ENCODE results near the gene NMRK1. TPM values are rescaled to one million over a fixed set of nuclear protein-coding genes. Genes with fewer than 3 reads are reported as not detected.

NMRK1 gene
- total and polyA plus RNA-seq, 2 experiments from 2014 or later, result 6.2 to 15.8 TPM

DNA sequence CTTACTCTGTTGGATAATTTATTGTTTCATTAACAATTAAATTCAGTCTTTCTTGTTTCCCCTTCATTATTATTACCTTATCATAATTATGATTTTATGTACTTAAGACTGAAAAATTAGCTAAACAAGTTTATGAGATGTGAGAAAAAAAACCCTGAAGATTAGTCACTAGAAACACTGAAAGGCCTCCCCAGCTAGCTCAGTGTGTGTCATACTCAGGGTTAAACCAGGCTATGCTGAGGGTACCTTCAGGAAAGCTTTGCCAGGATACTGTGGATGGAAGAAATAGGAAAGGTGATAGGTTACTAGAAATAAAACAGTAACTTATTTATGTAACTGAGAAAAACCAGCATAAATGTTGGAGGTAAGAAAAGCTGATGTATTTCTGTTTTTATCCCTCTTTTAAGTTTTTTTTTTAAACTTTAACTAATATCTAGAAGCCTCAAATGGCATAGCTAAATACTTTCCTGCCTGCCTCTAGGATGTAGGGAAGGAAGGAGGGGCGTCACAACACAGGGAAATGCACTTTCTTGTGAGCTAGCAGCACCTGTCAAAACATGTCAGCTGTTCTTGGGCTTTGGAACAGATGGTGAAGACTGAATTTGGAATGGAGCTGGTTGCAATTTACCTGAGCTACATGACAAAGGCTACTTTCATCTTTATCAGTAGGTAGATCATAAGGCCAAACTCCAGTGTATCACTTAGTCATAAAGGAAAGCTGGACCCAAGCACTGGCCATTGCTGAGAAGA lies 24.2 kb downstream of the NMRK1 start (continued):
- TF ChIP-seq, protein P1, sequence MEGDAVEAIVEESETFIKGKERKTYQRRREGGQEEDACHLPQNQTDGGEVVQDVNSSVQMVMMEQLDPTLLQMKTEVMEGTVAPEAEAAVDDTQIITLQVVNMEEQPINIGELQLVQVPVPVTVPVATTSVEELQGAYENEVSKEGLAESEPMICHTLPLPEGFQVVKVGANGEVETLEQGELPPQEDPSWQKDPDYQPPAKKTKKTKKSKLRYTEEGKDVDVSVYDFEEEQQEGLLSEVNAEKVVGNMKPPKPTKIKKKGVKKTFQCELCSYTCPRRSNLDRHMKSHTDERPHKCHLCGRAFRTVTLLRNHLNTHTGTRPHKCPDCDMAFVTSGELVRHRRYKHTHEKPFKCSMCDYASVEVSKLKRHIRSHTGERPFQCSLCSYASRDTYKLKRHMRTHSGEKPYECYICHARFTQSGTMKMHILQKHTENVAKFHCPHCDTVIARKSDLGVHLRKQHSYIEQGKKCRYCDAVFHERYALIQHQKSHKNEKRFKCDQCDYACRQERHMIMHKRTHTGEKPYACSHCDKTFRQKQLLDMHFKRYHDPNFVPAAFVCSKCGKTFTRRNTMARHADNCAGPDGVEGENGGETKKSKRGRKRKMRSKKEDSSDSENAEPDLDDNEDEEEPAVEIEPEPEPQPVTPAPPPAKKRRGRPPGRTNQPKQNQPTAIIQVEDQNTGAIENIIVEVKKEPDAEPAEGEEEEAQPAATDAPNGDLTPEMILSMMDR (conservative IDR thresholded peaks at IDR 0.05; ENCODE audit: low read depth in 2 of 2), result no peak
- TF ChIP-seq, protein P2, sequence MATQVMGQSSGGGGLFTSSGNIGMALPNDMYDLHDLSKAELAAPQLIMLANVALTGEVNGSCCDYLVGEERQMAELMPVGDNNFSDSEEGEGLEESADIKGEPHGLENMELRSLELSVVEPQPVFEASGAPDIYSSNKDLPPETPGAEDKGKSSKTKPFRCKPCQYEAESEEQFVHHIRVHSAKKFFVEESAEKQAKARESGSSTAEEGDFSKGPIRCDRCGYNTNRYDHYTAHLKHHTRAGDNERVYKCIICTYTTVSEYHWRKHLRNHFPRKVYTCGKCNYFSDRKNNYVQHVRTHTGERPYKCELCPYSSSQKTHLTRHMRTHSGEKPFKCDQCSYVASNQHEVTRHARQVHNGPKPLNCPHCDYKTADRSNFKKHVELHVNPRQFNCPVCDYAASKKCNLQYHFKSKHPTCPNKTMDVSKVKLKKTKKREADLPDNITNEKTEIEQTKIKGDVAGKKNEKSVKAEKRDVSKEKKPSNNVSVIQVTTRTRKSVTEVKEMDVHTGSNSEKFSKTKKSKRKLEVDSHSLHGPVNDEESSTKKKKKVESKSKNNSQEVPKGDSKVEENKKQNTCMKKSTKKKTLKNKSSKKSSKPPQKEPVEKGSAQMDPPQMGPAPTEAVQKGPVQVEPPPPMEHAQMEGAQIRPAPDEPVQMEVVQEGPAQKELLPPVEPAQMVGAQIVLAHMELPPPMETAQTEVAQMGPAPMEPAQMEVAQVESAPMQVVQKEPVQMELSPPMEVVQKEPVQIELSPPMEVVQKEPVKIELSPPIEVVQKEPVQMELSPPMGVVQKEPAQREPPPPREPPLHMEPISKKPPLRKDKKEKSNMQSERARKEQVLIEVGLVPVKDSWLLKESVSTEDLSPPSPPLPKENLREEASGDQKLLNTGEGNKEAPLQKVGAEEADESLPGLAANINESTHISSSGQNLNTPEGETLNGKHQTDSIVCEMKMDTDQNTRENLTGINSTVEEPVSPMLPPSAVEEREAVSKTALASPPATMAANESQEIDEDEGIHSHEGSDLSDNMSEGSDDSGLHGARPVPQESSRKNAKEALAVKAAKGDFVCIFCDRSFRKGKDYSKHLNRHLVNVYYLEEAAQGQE (IDR thresholded peaks at IDR 0.05; ENCODE audit: unreplicated experiment), result no peak
- no peak for TF ChIP-seq STAT1 (IDR thresholded peaks at IDR 0.05; ENCODE audit: unreplicated experiment)
- no peak for TF ChIP-seq ZNF331 (CRISPR knock-in tag; IDR thresholded peaks at IDR 0.05; ENCODE audit: low read depth)

DNA sequence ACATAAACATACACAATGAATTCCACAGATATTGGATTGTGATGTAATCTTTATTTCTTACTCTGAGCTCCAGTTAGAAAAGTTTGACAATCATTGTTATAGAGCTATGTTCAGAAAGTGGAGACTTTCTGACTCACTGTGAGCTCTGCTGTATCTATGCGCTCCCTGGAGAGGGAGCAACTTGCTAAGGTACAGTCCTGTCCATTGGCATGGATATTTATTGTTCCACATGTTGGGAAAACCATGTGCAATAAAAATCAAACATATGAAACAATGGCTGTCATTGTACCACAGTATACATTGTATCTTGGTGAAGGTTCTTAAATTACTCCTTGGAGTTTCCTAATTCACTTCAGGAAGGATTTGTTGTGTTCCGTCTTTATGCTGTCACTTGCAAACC lies 26.8 kb downstream of the NMRK1 start:
- Mint-ChIP-seq H3K4me3 (no peak overlapping the region), H3K36me3 (ENCODE audit: low read depth) (peaks cover 4% of the 10 kb centered on the region; the same call in 1 of the 3 replicates), H3K27me3 (ENCODE audit: insufficient read depth, low read depth, poor library complexity) (no peaks in the 10 kb centered on the region), H3K27ac (no peak overlapping the region), H3K9me3 (peaks cover 24% of the 10 kb centered on the region), H3K4me1 (no peaks in the 10 kb centered on the region)
- H3K4me1 ChIP-seq (ENCODE audit: insufficient read depth), result no peaks in the 10 kb centered on the region
- H3K4me3 ChIP-seq, result no peak overlapping the region
- H3K36me3 ChIP-seq (ENCODE audit: insufficient read depth), result no peaks in the 10 kb centered on the region
- no peaks in the 10 kb centered on the region for H3F3A ChIP-seq (replicated peaks; ENCODE audit: low read depth)
- H3K4me2 ChIP-seq, result no peak overlapping the region
- H3K27ac ChIP-seq (ENCODE audit: low read depth), result no peak overlapping the region
- DNase-seq (ENCODE audit: low spot score) (no peak), ATAC-seq (no peak)
- no peaks in the 10 kb centered on the region for H3K27me3 ChIP-seq (ENCODE audit: insufficient read depth)
- TF ChIP-seq, protein P3, sequence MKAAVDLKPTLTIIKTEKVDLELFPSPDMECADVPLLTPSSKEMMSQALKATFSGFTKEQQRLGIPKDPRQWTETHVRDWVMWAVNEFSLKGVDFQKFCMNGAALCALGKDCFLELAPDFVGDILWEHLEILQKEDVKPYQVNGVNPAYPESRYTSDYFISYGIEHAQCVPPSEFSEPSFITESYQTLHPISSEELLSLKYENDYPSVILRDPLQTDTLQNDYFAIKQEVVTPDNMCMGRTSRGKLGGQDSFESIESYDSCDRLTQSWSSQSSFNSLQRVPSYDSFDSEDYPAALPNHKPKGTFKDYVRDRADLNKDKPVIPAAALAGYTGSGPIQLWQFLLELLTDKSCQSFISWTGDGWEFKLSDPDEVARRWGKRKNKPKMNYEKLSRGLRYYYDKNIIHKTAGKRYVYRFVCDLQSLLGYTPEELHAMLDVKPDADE (IDR thresholded peaks at IDR 0.05), result no peak
- TF ChIP-seq, protein P1 (conservative IDR thresholded peaks at IDR 0.05; ENCODE audit: low read depth in 2 of 2), result 0 out of 4 replicates have a peak, but pooled peaks of 1 of the 2 experiments have one; percentile 9
- H3K9me2 ChIP-seq (ENCODE audit: insufficient read depth), result 0 out of 2 replicates have a peak, but pooled peaks cover 3% of the 10 kb centered on the region
- H2AFZ ChIP-seq, result no peak overlapping the region
- H4K20me1 ChIP-seq (replicated peaks; ENCODE audit: insufficient read depth), result no peaks in the 10 kb centered on the region
- no peaks in the 10 kb centered on the region for H3K79me2 ChIP-seq (replicated peaks; ENCODE audit: insufficient read depth)
